ENCODE data around the gene TESK1. TPM values are rescaled to one million over a fixed set of nuclear protein-coding genes. Genes with fewer than 3 reads are reported as not detected.
"Not testable (repeated sequence)": the region's sequence is repeated elsewhere in the genome, so short reads cannot be mapped to it uniquely, and the experiment has no call there.

Gene TESK1
- total and polyA plus RNA-seq, 4 donors: 13.7 to 46.9 (median 30.5) TPM

DNA sequence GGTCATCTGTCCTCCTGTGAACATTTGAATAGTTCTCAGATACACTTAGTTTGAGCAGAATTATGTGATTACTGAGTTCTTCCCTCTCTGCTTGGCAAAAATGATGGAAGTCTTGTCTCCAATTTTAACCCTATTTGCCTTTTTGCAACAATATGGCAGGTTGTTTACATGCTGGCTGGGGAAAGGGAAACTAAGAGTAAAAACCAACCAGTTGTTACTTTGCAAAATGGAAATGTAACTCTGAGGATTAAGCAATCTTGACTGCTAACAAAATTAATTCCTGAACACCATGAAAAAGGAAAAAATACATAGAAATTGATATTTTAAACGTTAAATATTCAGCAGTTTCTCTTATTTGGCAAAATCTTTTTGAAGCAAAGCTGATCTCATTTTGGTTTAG is 34.6 kb downstream of the TESK1 start:
- 69 to 82% methylated on average over 1 of the region's 1 CpG for WGBS, 2 donors
- H3K27ac ChIP-seq (ENCODE audit: low read depth in 1 of 2, low read length in 1 of 2): no peak overlapping the region
- H3K36me3 ChIP-seq (ENCODE audit: control insufficient read depth in 4 of 4, insufficient read depth in 4 of 4, low read length in 4 of 4): no peaks in the 10 kb centered on the region
- H3K4me1 ChIP-seq (ENCODE audit: control insufficient read depth in 5 of 5, insufficient read depth in 5 of 5, low read length in 5 of 5): peaks cover 0 to 5% (median 0%) of the 10 kb centered on the region in 5 donors
- H3K9me3 ChIP-seq (ENCODE audit: control insufficient read depth in 4 of 4, insufficient read depth in 3 of 4, low read length in 3 of 4): no peaks in the 10 kb centered on the region
- TF ChIP-seq CTCF (IDR thresholded peaks at IDR 0.05; ENCODE audit: control extremely low read depth, extremely low read depth): no peak
- no peak overlapping the region for H3K9ac ChIP-seq (ENCODE audit: insufficient read depth in 1 of 2, low read length in 2 of 2)
- no peaks in the 10 kb centered on the region for H3K27me3 ChIP-seq (ENCODE audit: control insufficient read depth in 3 of 3, insufficient read depth in 3 of 3, low read length in 2 of 3)
- no peak overlapping the region for H3K4me3 ChIP-seq
- no peak for ATAC-seq (ENCODE audit: insufficient read depth, low FRiP score)
- DNase-seq: no peak

- WGBS, 2 donors: 97 to 98% methylated on average over 15 of the region's 15 CpGs
- not testable (repeated sequence) for DNase-seq; H3K4me3 ChIP-seq; ATAC-seq (ENCODE audit: insufficient read depth, low FRiP score); H3K9ac ChIP-seq (ENCODE audit: insufficient read depth in 1 of 2, low read length in 2 of 2); H3K27me3 ChIP-seq (ENCODE audit: control insufficient read depth in 3 of 3, insufficient read depth in 3 of 3, low read length in 2 of 3); H3K9me3 ChIP-seq (ENCODE audit: control insufficient read depth in 4 of 4, insufficient read depth in 3 of 4, low read length in 3 of 4); H3K27ac ChIP-seq (ENCODE audit: low read depth in 1 of 2, low read length in 1 of 2); H3K4me1 ChIP-seq (ENCODE audit: control insufficient read depth in 5 of 5, insufficient read depth in 5 of 5, low read length in 5 of 5); H3K36me3 ChIP-seq (ENCODE audit: control insufficient read depth in 4 of 4, insufficient read depth in 4 of 4, low read length in 4 of 4)
Observed at GRCh38 chr9:35640431-35640830, 35.4 kb downstream of the TESK1 start.

GRCh38 chr9:35641478-35641877 is 36.4 kb downstream of the TESK1 start:
- not testable (repeated sequence) for H3K4me3 ChIP-seq; H3K9me3 ChIP-seq (ENCODE audit: control insufficient read depth in 4 of 4, insufficient read depth in 3 of 4, low read length in 3 of 4); H3K27ac ChIP-seq (ENCODE audit: low read depth in 1 of 2, low read length in 1 of 2); ATAC-seq (ENCODE audit: insufficient read depth, low FRiP score); H3K36me3 ChIP-seq (ENCODE audit: control insufficient read depth in 4 of 4, insufficient read depth in 4 of 4, low read length in 4 of 4); H3K4me1 ChIP-seq (ENCODE audit: control insufficient read depth in 5 of 5, insufficient read depth in 5 of 5, low read length in 5 of 5); H3K9ac ChIP-seq (ENCODE audit: insufficient read depth in 1 of 2, low read length in 2 of 2); DNase-seq; H3K27me3 ChIP-seq (ENCODE audit: control insufficient read depth in 3 of 3, insufficient read depth in 3 of 3, low read length in 2 of 3)
- 37 to 87% methylated on average over 3 of the region's 3 CpGs for WGBS, 2 donors

DNA sequence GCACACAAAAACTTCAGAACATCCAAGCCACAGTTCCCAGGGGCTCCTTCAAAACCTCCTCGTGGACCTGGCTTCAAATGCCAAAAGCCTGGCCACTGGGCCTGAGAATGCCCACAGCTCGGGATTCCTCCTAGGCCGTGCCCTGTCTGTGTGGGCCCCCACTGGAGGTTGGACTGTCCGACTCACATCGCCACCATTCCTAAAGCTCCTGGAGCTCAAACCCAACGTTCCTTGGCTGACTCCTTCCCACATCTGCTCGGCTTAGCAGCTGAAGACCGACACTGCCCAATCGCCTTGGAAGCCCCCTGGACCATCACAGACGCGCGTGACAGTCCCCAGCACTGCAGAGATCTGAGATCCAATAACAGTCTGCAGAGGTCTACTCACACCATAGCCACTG is 38.0 kb downstream of the TESK1 start:
- DNase-seq (no peak), ATAC-seq (ENCODE audit: insufficient read depth, low FRiP score) (no peak)
- H3K27ac ChIP-seq (ENCODE audit: low read depth in 1 of 2, low read length in 1 of 2): no peak overlapping the region
- no peak for TF ChIP-seq CTCF (IDR thresholded peaks at IDR 0.05; ENCODE audit: control extremely low read depth, extremely low read depth)
- no peaks in the 10 kb centered on the region for H3K36me3 ChIP-seq (ENCODE audit: control insufficient read depth in 4 of 4, insufficient read depth in 4 of 4, low read length in 4 of 4)
- H3K9me3 ChIP-seq (ENCODE audit: control insufficient read depth in 4 of 4, insufficient read depth in 3 of 4, low read length in 3 of 4): no peaks in the 10 kb centered on the region
- no peak overlapping the region for H3K4me3 ChIP-seq
- H3K27me3 ChIP-seq (ENCODE audit: control insufficient read depth in 3 of 3, insufficient read depth in 3 of 3, low read length in 2 of 3): no peaks in the 10 kb centered on the region
- 95 to 97% methylated on average over 12 of the region's 12 CpGs for WGBS, 2 donors
- no peak overlapping the region for H3K9ac ChIP-seq (ENCODE audit: insufficient read depth in 1 of 2, low read length in 2 of 2)
- peaks cover 0 to 12% (median 4%) of the 10 kb centered on the region in 5 donors for H3K4me1 ChIP-seq (ENCODE audit: control insufficient read depth in 5 of 5, insufficient read depth in 5 of 5, low read length in 5 of 5)

- not testable (repeated sequence) for H3K36me3 ChIP-seq (ENCODE audit: control insufficient read depth in 4 of 4, insufficient read depth in 4 of 4, low read length in 4 of 4); DNase-seq; H3K4me3 ChIP-seq; ATAC-seq (ENCODE audit: insufficient read depth, low FRiP score); H3K27me3 ChIP-seq (ENCODE audit: control insufficient read depth in 3 of 3, insufficient read depth in 3 of 3, low read length in 2 of 3); H3K9me3 ChIP-seq (ENCODE audit: control insufficient read depth in 4 of 4, insufficient read depth in 3 of 4, low read length in 3 of 4)
- 36 to 38% methylated on average over 10 of the region's 10 CpGs for WGBS, 2 donors
- Histone ChIP-seq H3K9ac (ENCODE audit: insufficient read depth in 1 of 2, low read length in 2 of 2) (peak overlapping the region in 1 of 2 donors; percentile 92), H3K4me1 (ENCODE audit: control insufficient read depth in 5 of 5, insufficient read depth in 5 of 5, low read length in 5 of 5) (peaks cover 0 to 12% (median 5%) of the 10 kb centered on the region in 5 donors), H3K27ac (ENCODE audit: low read depth in 1 of 2, low read length in 1 of 2) (peak overlapping the region in 1 of 2 donors; percentile 96)
Observed at GRCh38 chr9:35645736-35646135, 40.7 kb downstream of the TESK1 start.

Data from lung (tissue), 12 donors.